Suprapubic skin (tissue), 4 donors: ENCODE results near the gene B3GALT6. TPM values are rescaled to one million over a fixed set of nuclear protein-coding genes. Genes with fewer than 3 reads are reported as not detected.

ENCODE experiments used
- total RNA-seq, 4 donors: library from RNA; depleted of rRNA; stranded (reverse); fragments of >200 nt; gene quantifications; one replicate each; pipeline ENCODE4 v1.1.0, GENCODE V29; 2016

The B3GALT6 gene
- total RNA-seq, 4 donors from 2014 or later = 9.3 to 24.4 (median 16.4) TPM

Other genes starting within 250 kb of the B3GALT6 start
- gene HES4, start 232.1 kb upstream of the B3GALT6 start, total RNA-seq = 10 to 100 TPM; 12.7 to 34.8 (median 31.6) TPM
- 10 to 100 TPM in 1 of 4 donors, 1 to 10 TPM in 3; 5.4 to 10.1 (median 7.9) TPM for gene ISG15, start 218.7 kb upstream of the B3GALT6 start, total RNA-seq
- gene AGRN, start 212.1 kb upstream of the B3GALT6 start, total RNA-seq = 10 to 100 TPM; 50.6 to 84.8 (median 71.1) TPM
- gene RNF223, start 157.9 kb upstream of the B3GALT6 start, total RNA-seq = 1 to 10 TPM; 1.8 to 4.9 (median 4.8) TPM
- gene C1orf159, start 116.1 kb upstream of the B3GALT6 start, total RNA-seq = 10 to 100 TPM; 12.8 to 48.4 (median 19.7) TPM
- not detected for gene TTLL10, start 58.4 kb upstream of the B3GALT6 start, total RNA-seq
- 10 to 100 TPM; 24.4 to 62.1 (median 33.5) TPM for gene TNFRSF18, start 25.6 kb upstream of the B3GALT6 start, total RNA-seq
- gene TNFRSF4, start 18.1 kb upstream of the B3GALT6 start, total RNA-seq = 1 to 10 TPM in 1 of 4 donors, under 1 TPM in 2, not detected in 1; 0.42 to 1.4 (median 0.72) TPM
- gene SDF4, start 236 bp upstream of the B3GALT6 start, total RNA-seq = 10 to 100 TPM; 57.5 to 87.6 (median 73.1) TPM
- 10 to 100 TPM in 1 of 4 donors, 1 to 10 TPM in 3; 4.3 to 23.5 (median 7.1) TPM for gene C1QTNF12, start 14.5 kb downstream of the B3GALT6 start, total RNA-seq
- 10 to 100 TPM; 30.2 to 70.0 (median 60.0) TPM for gene UBE2J2, start 41.6 kb downstream of the B3GALT6 start, total RNA-seq
- 1 to 10 TPM; 1.5 to 4.7 (median 2.6) TPM for gene SCNN1D, start 48.2 kb downstream of the B3GALT6 start, total RNA-seq
- gene ACAP3, start 75.7 kb downstream of the B3GALT6 start, total RNA-seq = 100 to 1,000 TPM; 112 to 309 (median 148) TPM
- 10 to 100 TPM; 16.9 to 56.4 (median 36.4) TPM for gene PUSL1, start 76.4 kb downstream of the B3GALT6 start, total RNA-seq
- gene INTS11, start 92.4 kb downstream of the B3GALT6 start, total RNA-seq = 100 to 1,000 TPM; 105 to 242 (median 151) TPM
- 10 to 100 TPM; 32.5 to 60.4 (median 54.3) TPM for gene CPTP, start 92.6 kb downstream of the B3GALT6 start, total RNA-seq
- gene TAS1R3, start 99.0 kb downstream of the B3GALT6 start, total RNA-seq = 1 to 10 TPM in 1 of 4 donors, under 1 TPM in 3; 0.56 to 1.8 (median 0.82) TPM
- 100 to 1,000 TPM in 3 of 4 donors, 10 to 100 TPM in 1; 99.4 to 151 (median 106) TPM for gene DVL1, start 117.2 kb downstream of the B3GALT6 start, total RNA-seq
- gene MXRA8, start 126.3 kb downstream of the B3GALT6 start, total RNA-seq = 10 to 100 TPM; 18.6 to 43.5 (median 21.9) TPM
- 100 to 1,000 TPM in 1 of 4 donors, 10 to 100 TPM in 3; 55.8 to 106 (median 86.1) TPM for gene AURKAIP1, start 143.0 kb downstream of the B3GALT6 start, total RNA-seq
- gene CCNL2, start 167.1 kb downstream of the B3GALT6 start, total RNA-seq = 100 to 1,000 TPM; 136 to 599 (median 160) TPM
- gene MRPL20, start 175.1 kb downstream of the B3GALT6 start, total RNA-seq = 100 to 1,000 TPM in 3 of 4 donors, 10 to 100 TPM in 1; 93.6 to 119 (median 109) TPM
- 10 to 100 TPM in 1 of 4 donors, 1 to 10 TPM in 3; 2.8 to 10.3 (median 5.9) TPM for gene ANKRD65, start 189.0 kb downstream of the B3GALT6 start, total RNA-seq
- gene VWA1, start 203.5 kb downstream of the B3GALT6 start, total RNA-seq = 10 to 100 TPM; 14.5 to 27.6 (median 19.8) TPM
- gene ATAD3C, start 217.5 kb downstream of the B3GALT6 start, total RNA-seq = 1 to 10 TPM in 2 of 4 donors, under 1 TPM in 2; 0.32 to 4.2 (median 1.2) TPM
- 10 to 100 TPM; 18.5 to 71.9 (median 23.7) TPM for gene ATAD3B, start 239.5 kb downstream of the B3GALT6 start, total RNA-seq